AG04450 (cell line): Measurements from ENCODE around the gene WWOX. TPM values are rescaled to one million over a fixed set of nuclear protein-coding genes. Genes with fewer than 3 reads are reported as not detected.

ENCODE experiments used
- CTCF ChIA-PET: fragments of 300-600, 350-600 bp; formaldehyde crosslinking; extraction: SDS; loops from one replicate; lab custom pipeline; 2022; ENCODE audit warnings: antibody characterized with exemption, inconsistent platforms; lab: Charles Lee
- POLR2A ChIA-PET: fragments of 350-600 bp; formaldehyde crosslinking; extraction: SDS; loops from one replicate; lab custom pipeline; 2021; ENCODE audit warnings: antibody characterized with exemption, inconsistent platforms; lab: Yijun Ruan, JAX
- DNase-seq: peaks from one replicate; pipeline ENCODE4 v3.0.0-alpha.2; 2011; ENCODE audit warnings: low read depth, low spot score
- H3K27ac ChIP-seq: one replicate; pipeline ENCODE4 v1.5.1; 2012; ENCODE audit warnings: low read depth, low read length, control low read depth
- H3K27me3 ChIP-seq: one replicate; pipeline ENCODE4 v1.6.0; 2012; ENCODE audit warnings: low read length; ENCODE audit not compliant: control insufficient read depth, insufficient read depth
- H3K4me3 ChIP-seq: 2 replicates; pipeline ENCODE4 v1.5.1; 2011; ENCODE audit warnings: mild to moderate bottlenecking, low read depth, low read length, control low read depth
- H3K9me3 ChIP-seq: 2 replicates; pipeline ENCODE4 v1.5.1; 2012; ENCODE audit warnings: low read length; ENCODE audit not compliant: control insufficient read depth, insufficient read depth
- polyA plus RNA-seq: library from polyadenylated mRNA; depleted of rRNA; stranded (reverse); fragments of >200 nt; gene quantifications from 2 replicates; pipeline ENCODE4 v1.2.3, GENCODE V29; 2011
- TF ChIP-seq, protein P1 (sequence below): IDR thresholded peaks from 2 replicates; pipeline ENCODE4 v1.5.1; 2011; ENCODE audit warnings: low read depth, low read length, control low read depth, inconsistent platforms

WWOX gene
- polyA plus RNA-seq, 1 experiment: 2.1 TPM

GRCh38 chr16:78142788-78143187, 43.3 kb downstream of the WWOX start:
- H3K27ac ChIP-seq: no peak overlapping the region
- ChIA-PET POLR2A (interaction anchor here (1.2 kb wide), 1 partner anchor 17 kb away, joined by 3 read pairs; no protein-coding TSS in a partner anchor), CTCF (interaction anchor here (1.4 kb wide), 1 partner anchor 92 kb away, joined by 5 read pairs; no protein-coding TSS in a partner anchor)
- no peak for DNase-seq
- H3K4me3 ChIP-seq: no peak overlapping the region
- TF ChIP-seq, protein P1, sequence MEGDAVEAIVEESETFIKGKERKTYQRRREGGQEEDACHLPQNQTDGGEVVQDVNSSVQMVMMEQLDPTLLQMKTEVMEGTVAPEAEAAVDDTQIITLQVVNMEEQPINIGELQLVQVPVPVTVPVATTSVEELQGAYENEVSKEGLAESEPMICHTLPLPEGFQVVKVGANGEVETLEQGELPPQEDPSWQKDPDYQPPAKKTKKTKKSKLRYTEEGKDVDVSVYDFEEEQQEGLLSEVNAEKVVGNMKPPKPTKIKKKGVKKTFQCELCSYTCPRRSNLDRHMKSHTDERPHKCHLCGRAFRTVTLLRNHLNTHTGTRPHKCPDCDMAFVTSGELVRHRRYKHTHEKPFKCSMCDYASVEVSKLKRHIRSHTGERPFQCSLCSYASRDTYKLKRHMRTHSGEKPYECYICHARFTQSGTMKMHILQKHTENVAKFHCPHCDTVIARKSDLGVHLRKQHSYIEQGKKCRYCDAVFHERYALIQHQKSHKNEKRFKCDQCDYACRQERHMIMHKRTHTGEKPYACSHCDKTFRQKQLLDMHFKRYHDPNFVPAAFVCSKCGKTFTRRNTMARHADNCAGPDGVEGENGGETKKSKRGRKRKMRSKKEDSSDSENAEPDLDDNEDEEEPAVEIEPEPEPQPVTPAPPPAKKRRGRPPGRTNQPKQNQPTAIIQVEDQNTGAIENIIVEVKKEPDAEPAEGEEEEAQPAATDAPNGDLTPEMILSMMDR: no peak
- no peaks in the 10 kb centered on the region for H3K27me3 ChIP-seq
- no peaks in the 10 kb centered on the region for H3K9me3 ChIP-seq

- no peaks in the 10 kb centered on the region; the same call in none of the 2 replicates for H3K9me3 ChIP-seq
- DNase-seq: no peak
- CTCF ChIA-PET: no interaction called here
- H3K4me3 ChIP-seq: no peak overlapping the region
- TF ChIP-seq, protein P1: no peak
- POLR2A ChIA-PET: no interaction called here
- H3K27me3 ChIP-seq: no peaks in the 10 kb centered on the region
- no peak overlapping the region for H3K27ac ChIP-seq
Measured at GRCh38 chr16:78146807-78147206, 47.4 kb downstream of the WWOX start.

GRCh38 chr16:78147911-78148401, 48.5 kb downstream of the WWOX start:
- POLR2A ChIA-PET: no interaction called here
- TF ChIP-seq, protein P1: no peak
- no peaks in the 10 kb centered on the region for H3K27me3 ChIP-seq
- no peak for DNase-seq
- H3K4me3 ChIP-seq: no peak overlapping the region
- CTCF ChIA-PET: interaction anchor here (0.6 kb wide), 1 partner anchor 97 kb away, joined by 4 read pairs; no protein-coding TSS in a partner anchor
- H3K9me3 ChIP-seq: no peaks in the 10 kb centered on the region; the same call in none of the 2 replicates
- H3K27ac ChIP-seq: no peak overlapping the region

DNA sequence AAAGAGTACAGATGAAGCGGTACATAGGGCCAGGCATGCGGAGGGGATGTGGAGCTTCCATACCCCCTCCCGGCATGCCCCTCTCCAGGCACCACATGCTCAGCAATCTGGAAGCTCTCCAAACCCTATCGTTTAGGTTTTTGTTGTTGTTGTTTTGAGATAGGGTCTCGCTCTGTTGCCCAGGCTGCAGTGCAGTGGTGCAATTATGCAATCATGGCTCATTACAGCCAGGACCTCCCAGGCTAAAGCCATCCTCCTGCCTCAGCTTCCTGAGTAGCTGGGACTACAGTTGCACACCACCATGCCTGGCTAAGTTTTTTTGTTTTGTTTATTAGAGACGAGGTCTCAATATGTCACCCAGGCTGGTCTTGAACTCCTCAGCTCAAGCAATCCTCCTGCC, 50.8 kb downstream of the WWOX start:
- POLR2A ChIA-PET: no interaction called here
- Histone ChIP-seq H3K4me3 (no peak overlapping the region), H3K27me3 (no peaks in the 10 kb centered on the region), H3K9me3 (no peaks in the 10 kb centered on the region; the same call in none of the 2 replicates), H3K27ac (no peak overlapping the region)
- TF ChIP-seq, protein P1: no peak
- no peak for DNase-seq
- CTCF ChIA-PET: interaction anchor here (1.4 kb wide), 1 partner anchor 84 kb away, joined by 4 read pairs; no protein-coding TSS in a partner anchor

DNA sequence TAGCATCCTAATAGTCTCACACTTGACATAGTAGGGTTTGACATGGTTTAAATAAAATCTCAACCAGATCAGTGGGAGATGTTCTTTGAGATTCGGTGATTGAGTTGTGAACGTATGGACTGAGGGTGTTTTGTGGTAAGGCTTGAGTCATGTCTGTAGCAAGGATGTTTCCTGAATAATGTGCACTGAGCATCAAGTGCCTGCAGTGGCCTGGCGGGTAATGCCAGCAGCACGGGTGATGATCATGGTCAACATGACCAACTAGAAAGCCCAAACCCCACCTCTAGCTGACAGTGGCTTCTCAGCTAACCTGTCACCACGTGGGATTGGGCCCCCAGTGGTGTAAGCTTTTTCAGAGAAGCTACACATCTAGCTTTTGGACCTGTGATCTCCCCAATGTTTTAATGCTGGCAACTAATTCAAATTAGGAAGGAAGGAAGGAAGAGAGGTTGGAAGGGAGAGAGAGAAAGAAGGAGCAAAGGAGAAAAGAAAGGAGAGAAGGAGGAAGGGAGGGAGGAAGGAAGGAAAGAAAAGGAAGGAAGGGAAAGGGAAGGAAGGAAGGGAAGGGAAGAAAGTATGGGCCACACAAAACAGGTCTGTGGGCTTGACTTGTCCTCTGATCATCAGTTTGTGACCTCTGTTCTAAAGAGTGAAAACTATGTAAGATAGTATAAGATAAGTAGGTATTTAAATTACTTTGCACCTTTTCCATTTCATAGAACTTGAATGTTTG, 55.4 kb downstream of the WWOX start:
- DNase-seq: no peak
- POLR2A ChIA-PET: no interaction called here
- TF ChIP-seq, protein P1: no peak

More for the DNA sequence above, 55.4 kb downstream of the WWOX start:
- Histone ChIP-seq H3K27me3 (no peaks in the 10 kb centered on the region), H3K27ac (no peak overlapping the region), H3K4me3 (no peak overlapping the region), H3K9me3 (no peaks in the 10 kb centered on the region; the same call in 1 of the 2 replicates)
- CTCF ChIA-PET: interaction anchor here (0.7 kb wide), 1 partner anchor 918 kb away, joined by 16 read pairs; no protein-coding TSS in a partner anchor
